CD8-positive, alpha-beta memory T cell (primary cell): ENCODE data around the gene TRERF1. TPM values are rescaled to one million over a fixed set of nuclear protein-coding genes. Genes with fewer than 3 reads are reported as not detected.
A peak's percentile ranks its signal among the peaks of the same experiment; 100 is the strongest.
"Not testable (repeated sequence)": the region's sequence is repeated elsewhere in the genome, so short reads cannot be mapped to it uniquely, and the experiment has no call there.

ENCODE experiments used
- CTCF ChIA-PET: fragments of 350-600 bp; sonication (Branson Sonifier 250); formaldehyde crosslinking; loops from one replicate; lab custom pipeline; 2021; ENCODE audit warnings: antibody characterized with exemption; lab: Charles Lee
- POLR2A ChIA-PET: fragments of 350-600 bp; sonication (Branson Sonifier 250); formaldehyde crosslinking; loops from one replicate; lab custom pipeline; 2021; ENCODE audit warnings: antibody characterized with exemption; lab: Charles Lee
- DNase-seq, 5 donors: peaks; one replicate each; pipeline versions ENCODE4 v3.0.0 to v3.0.0-alpha.2; 2020 to 2022; ENCODE audit warnings: mixed read lengths in 1 of 5
- H3K27ac ChIP-seq: one replicate; pipeline ENCODE4 v1.7.0; 2013; ENCODE audit warnings: low read depth, mild to moderate bottlenecking, low read length, moderate library complexity
- H3K27me3 ChIP-seq: 2 replicates; pipeline ENCODE4 v1.7.0; 2013; ENCODE audit warnings: low read length, mild to moderate bottlenecking; ENCODE audit not compliant: insufficient read depth, poor library complexity, severe bottlenecking
- H3K36me3 ChIP-seq: 2 replicates; pipeline ENCODE4 v1.7.0; 2013; ENCODE audit warnings: mild to moderate bottlenecking, low read length, moderate library complexity; ENCODE audit not compliant: insufficient read depth
- H3K4me1 ChIP-seq: 2 replicates; pipeline ENCODE4 v1.7.0; 2013; ENCODE audit warnings: mild to moderate bottlenecking, low read length, moderate library complexity; ENCODE audit not compliant: insufficient read depth
- H3K4me3 ChIP-seq: 2 replicates; pipeline ENCODE4 v1.7.0; 2013; ENCODE audit warnings: mild to moderate bottlenecking, low read length
- H3K9me3 ChIP-seq: 2 replicates; pipeline ENCODE4 v1.7.0; 2013; ENCODE audit warnings: mild to moderate bottlenecking, low read length
- H3K27ac Mint-ChIP-seq, 8 donors: one replicate each; pipeline ENCODE4 v1.8.0; 2020 to 2021; ENCODE audit warnings: mixed read lengths in 8 of 8, mild to moderate bottlenecking in 6 of 8, inconsistent platforms in 3 of 8, moderate library complexity in 3 of 8
- H3K27me3 Mint-ChIP-seq, 2 donors: one replicate each; pipeline ENCODE4 v1.8.0; 2020 to 2021; ENCODE audit warnings: mixed read lengths in 2 of 2, mild to moderate bottlenecking in 1 of 2, moderate library complexity in 1 of 2
- H3K36me3 Mint-ChIP-seq, 3 donors: one replicate each; pipeline ENCODE4 v1.8.0; 2020 to 2021; ENCODE audit warnings: mixed read lengths in 3 of 3, inconsistent platforms in 1 of 3, mild to moderate bottlenecking in 1 of 3
- H3K4me1 Mint-ChIP-seq, 3 donors: one replicate each; pipeline ENCODE4 v1.8.0; 2020 to 2021; ENCODE audit warnings: mixed read lengths in 3 of 3, inconsistent platforms in 1 of 3, mild to moderate bottlenecking in 1 of 3
- H3K4me3 Mint-ChIP-seq, 7 donors: one replicate each; pipeline ENCODE4 v1.8.0; 2020 to 2021; ENCODE audit warnings: mixed read lengths in 7 of 7, mild to moderate bottlenecking in 6 of 7, moderate library complexity in 4 of 7, inconsistent platforms in 2 of 7
- H3K9me3 Mint-ChIP-seq, 5 donors: one replicate each; pipeline ENCODE4 v1.8.0; 2020 to 2022; ENCODE audit warnings: mixed read lengths in 5 of 5, mild to moderate bottlenecking in 3 of 5, moderate library complexity in 2 of 5, inconsistent platforms in 1 of 5
- polyA plus RNA-seq: library from polyadenylated mRNA; unstranded; fragments of 300-500 nt; fragmentation: Illumina TruSeq; gene quantifications from one replicate; pipeline ENCODE4 v1.2.3, GENCODE V29; 2021
- total RNA-seq, 2 experiments: library from RNA; stranded (reverse); gene quantifications; one replicate each; pipeline ENCODE4 v1.2.3, GENCODE V29; 2021

The TRERF1 gene
- total and polyA plus RNA-seq, 3 experiments from 2014 or later = 10.2 to 10.6 (median 10.3) TPM

DNA sequence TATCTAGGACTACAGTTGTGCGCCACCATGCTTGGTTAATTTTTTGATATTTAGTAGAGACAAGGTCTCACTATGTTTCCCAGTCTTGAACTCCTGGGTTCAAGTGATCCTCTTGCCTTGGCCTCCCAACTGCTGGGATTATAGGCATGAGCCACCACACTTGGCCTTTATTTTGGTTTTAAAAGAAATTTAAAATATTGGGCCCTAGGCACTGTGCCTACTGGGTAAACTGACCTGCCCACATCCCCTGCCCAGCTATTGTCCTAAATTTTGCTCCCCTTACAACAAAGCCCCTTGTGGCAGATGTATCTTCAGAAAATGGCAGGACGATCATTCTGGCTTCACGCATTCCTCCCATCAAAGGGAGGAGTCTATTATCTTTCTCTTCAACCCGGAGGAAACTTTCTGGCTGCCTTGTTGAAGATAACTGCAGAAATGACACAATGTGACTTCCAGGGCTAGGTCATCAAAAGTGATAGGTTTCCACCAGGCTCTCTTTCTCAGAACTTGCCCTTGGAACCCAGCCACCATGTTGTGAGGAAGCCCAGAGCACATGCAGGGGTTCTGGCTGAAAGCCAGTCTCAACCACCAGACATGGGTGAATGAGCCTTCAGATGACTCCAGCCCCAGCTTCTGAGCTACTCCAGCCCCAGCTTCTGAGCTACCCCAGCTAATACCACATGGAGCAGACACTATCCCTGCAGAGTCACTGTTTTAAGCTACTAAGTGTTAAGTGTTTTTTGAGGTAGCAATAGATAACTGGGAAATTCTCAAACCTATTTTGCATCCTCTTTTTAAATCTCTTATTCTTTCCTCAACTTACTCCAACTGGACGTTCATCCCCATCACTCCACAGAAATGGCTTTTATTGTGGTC, 252.4 kb downstream of the TRERF1 start:
- POLR2A ChIA-PET = no interaction called here
- peak overlapping the region; percentile 6 for H3K27ac ChIP-seq
- H3K27me3 ChIP-seq = no peaks in the 10 kb centered on the region
- no peaks in the 10 kb centered on the region for H3K27me3 Mint-ChIP-seq
- H3K9me3 Mint-ChIP-seq = peaks cover 0 to 3% (median 0%) of the 10 kb centered on the region in 5 donors
- peaks cover 5% of the 10 kb centered on the region for H3K36me3 ChIP-seq
- H3K36me3 Mint-ChIP-seq = peaks cover 12 to 17% (median 15%) of the 10 kb centered on the region in 3 donors
- peak overlapping the region in 1 of 8 donors; percentile 36 for H3K27ac Mint-ChIP-seq
- H3K9me3 ChIP-seq = no peaks in the 10 kb centered on the region
- no peaks in the 10 kb centered on the region for H3K4me1 ChIP-seq
- H3K4me3 Mint-ChIP-seq = no peak overlapping the region
- CTCF ChIA-PET = interaction anchor here (0.6 kb wide), 1 partner anchor 412 kb away, joined by 4 read pairs; the partner anchor contains the start of gene TOMM6
- peaks cover 0 to 5% (median 0%) of the 10 kb centered on the region in 3 donors for H3K4me1 Mint-ChIP-seq
- H3K4me3 ChIP-seq = no peak overlapping the region
- DNase-seq = no peak

DNA sequence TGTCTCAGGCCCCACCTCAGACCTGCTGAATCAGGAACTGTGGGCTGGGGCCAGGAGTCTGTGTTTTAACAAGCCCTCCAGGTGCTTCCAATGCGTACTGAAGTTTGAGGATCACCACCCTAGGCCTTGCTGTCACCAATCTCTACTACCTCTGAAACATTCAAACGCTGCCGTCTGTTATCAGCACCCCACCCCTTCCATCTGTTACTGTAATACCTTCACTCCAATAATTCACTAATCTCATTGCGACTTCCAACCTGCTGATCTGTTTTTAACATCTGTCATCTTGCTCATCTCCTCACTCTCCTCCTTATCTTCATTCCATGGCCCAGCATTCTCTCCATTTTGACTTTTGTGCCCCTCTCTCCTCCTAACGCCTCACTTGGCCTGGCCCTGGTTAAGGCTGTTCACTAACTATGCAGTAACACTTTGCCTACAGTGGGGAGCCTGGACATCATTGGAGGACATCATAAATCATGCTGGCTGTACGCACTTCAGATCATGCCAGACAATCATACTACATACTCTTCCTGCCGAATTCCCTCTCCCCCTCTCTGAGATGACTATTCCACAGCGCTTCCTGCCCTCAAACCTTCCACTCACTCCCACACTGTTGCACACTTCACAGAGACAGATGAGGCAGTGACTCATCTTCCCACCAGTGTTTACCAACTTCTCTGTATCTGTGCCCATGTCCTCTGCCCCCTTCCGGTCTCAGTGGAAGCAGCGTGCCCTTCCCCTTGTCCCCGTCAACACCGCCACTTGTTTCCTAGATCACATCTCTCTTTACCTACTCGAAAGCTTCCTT, 254.0 kb downstream of the TRERF1 start:
- Histone ChIP-seq H3K9me3 (no peaks in the 10 kb centered on the region), H3K4me1 (no peaks in the 10 kb centered on the region), H3K27me3 (no peaks in the 10 kb centered on the region), H3K36me3 (no peaks in the 10 kb centered on the region), H3K27ac (peak overlapping the region; percentile 28), H3K4me3 (no peak overlapping the region)
- Mint-ChIP-seq H3K4me3 (no peak overlapping the region), H3K4me1 (peaks cover 0 to 5% (median 0%) of the 10 kb centered on the region in 3 donors), H3K27me3 (no peaks in the 10 kb centered on the region), H3K36me3 (peaks cover 4 to 15% (median 15%) of the 10 kb centered on the region in 3 donors), H3K9me3 (peaks cover 0 to 3% (median 0%) of the 10 kb centered on the region in 5 donors), H3K27ac (no peak overlapping the region)
- no peak for DNase-seq
- CTCF ChIA-PET = no interaction called here
- POLR2A ChIA-PET = no interaction called here

DNA sequence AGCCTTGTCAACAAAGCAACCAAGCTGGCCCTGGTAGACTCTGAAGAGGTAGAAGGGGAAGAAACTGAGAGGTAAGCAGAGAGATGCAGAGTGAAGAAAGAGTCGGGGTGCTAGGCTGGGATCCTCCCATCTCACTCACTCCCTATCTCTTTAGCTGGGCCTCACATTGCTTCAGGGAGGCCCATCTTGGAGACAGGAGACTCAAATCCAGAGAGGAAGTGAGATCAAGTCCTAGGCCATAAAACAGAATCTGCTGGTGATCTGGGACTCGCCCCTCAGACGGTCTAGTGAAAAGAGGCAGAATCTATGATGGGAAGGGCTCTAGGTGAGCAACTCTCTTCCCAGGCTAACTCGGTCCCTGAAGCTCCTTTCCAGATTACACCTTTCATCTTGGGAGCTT, 256.3 kb downstream of the TRERF1 start:
- DNase-seq = no peak
- peaks cover 5 to 13% (median 7%) of the 10 kb centered on the region in 3 donors for H3K36me3 Mint-ChIP-seq

DNA sequence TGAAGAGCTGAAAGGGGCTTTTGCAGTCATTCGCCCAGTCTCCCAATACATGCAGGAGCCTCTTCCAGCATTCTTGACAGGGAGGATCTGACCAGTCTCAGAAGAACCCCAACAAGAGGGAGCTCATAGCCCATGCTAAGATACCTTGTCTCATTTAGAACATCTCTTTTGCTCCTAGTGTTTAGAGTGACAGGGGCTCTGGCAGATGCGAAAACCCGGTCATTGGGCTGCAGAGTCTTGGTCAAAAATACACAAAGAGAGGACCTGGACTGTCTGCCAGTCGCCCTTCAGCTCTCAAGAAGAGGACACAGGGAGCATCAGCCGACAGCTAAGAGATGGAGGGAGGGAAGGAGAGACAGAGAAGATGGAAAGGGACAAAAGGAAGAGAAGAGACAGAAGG, 257.7 kb downstream of the TRERF1 start:
- no peak for DNase-seq
- no peaks in the 10 kb centered on the region for H3K4me1 Mint-ChIP-seq
- Histone ChIP-seq H3K4me3 (no peak overlapping the region), H3K27ac (no peak overlapping the region), H3K4me1 (no peaks in the 10 kb centered on the region), H3K9me3 (no peaks in the 10 kb centered on the region), H3K36me3 (no peaks in the 10 kb centered on the region), H3K27me3 (no peaks in the 10 kb centered on the region)
- peaks cover 0 to 7% (median 4%) of the 10 kb centered on the region in 3 donors for H3K36me3 Mint-ChIP-seq
- POLR2A ChIA-PET = no interaction called here
- no peaks in the 10 kb centered on the region for H3K9me3 Mint-ChIP-seq
- CTCF ChIA-PET = no interaction called here
- peak overlapping the region in 3 of 8 donors; percentile 13 to 81 (median 14) for H3K27ac Mint-ChIP-seq
- H3K4me3 Mint-ChIP-seq = no peak overlapping the region
- H3K27me3 Mint-ChIP-seq = no peaks in the 10 kb centered on the region

More for the DNA sequence above, 256.3 kb downstream of the TRERF1 start:
- H3K27me3 ChIP-seq = no peaks in the 10 kb centered on the region
- no peak overlapping the region for H3K4me3 ChIP-seq
- no peaks in the 10 kb centered on the region for H3K27me3 Mint-ChIP-seq
- POLR2A ChIA-PET = no interaction called here
- no peak overlapping the region for H3K4me3 Mint-ChIP-seq
- no peaks in the 10 kb centered on the region for H3K9me3 ChIP-seq
- H3K36me3 ChIP-seq = no peaks in the 10 kb centered on the region
- peaks cover 0 to under 1% (median 0%) of the 10 kb centered on the region in 5 donors for H3K9me3 Mint-ChIP-seq
- peaks cover 0 to 2% (median 0%) of the 10 kb centered on the region in 3 donors for H3K4me1 Mint-ChIP-seq
- CTCF ChIA-PET = interaction anchor here (0.6 kb wide), 1 partner anchor 24 kb away, joined by 3 read pairs; no protein-coding TSS in a partner anchor
- no peak overlapping the region for H3K27ac ChIP-seq
- H3K4me1 ChIP-seq = no peaks in the 10 kb centered on the region
- peak overlapping the region in 2 of 8 donors; percentile 29 to 34 for H3K27ac Mint-ChIP-seq

DNA sequence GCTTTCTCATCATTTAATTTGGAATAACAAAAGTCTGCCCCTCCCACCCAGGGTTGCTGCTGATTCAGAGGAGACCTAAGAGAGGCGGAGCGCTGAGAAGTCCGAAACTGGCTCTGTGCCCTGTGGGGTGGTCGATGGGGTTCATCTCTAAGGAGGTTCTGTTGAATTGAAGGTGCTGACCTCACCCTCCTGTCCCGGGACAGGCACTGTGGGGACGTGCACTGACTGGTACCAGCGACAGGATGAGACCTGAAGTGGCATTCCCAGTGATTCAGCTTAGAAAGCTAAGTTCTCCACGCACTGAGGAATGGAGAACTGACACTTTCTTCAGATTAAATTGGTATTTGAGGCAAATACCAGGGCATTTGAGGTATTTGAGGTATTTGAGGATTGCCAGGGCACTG, 258.2 kb downstream of the TRERF1 start:
- Histone ChIP-seq H3K36me3 (no peaks in the 10 kb centered on the region), H3K27ac (no peak overlapping the region), H3K4me1 (no peaks in the 10 kb centered on the region), H3K9me3 (no peaks in the 10 kb centered on the region), H3K4me3 (no peak overlapping the region), H3K27me3 (no peaks in the 10 kb centered on the region)
- POLR2A ChIA-PET = no interaction called here
- H3K27me3 Mint-ChIP-seq = no peaks in the 10 kb centered on the region
- H3K27ac Mint-ChIP-seq = peak overlapping the region in 2 of 8 donors; percentile 16 to 51
- no peaks in the 10 kb centered on the region for H3K4me1 Mint-ChIP-seq
- no peaks in the 10 kb centered on the region for H3K9me3 Mint-ChIP-seq
- H3K36me3 Mint-ChIP-seq = peaks cover 0 to 7% (median 6%) of the 10 kb centered on the region in 3 donors
- DNase-seq = no peak
- H3K4me3 Mint-ChIP-seq = no peak overlapping the region
- CTCF ChIA-PET = no interaction called here

DNA sequence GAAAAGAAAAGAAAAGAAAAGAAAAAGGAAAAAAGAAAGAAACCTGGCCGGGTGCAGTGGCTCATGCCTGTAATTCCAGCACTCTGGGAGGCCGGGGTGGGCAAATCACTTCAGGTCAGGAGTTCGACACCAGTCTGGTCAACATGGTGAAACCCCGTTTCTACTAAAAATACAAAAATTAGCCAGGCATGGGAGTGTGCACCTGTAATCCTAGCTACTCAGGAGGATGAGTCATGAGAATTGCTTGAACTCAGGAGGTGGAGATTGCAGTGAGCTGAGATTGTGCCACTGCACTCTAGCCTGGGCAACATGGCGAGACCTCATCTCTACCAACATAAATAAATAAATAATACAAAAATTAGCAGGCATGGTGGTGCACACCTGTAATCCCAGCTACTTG, 259.3 kb downstream of the TRERF1 start:
- not testable (repeated sequence) for H3K27ac ChIP-seq, H3K36me3 Mint-ChIP-seq, H3K4me3 ChIP-seq, H3K9me3 Mint-ChIP-seq, H3K4me1 Mint-ChIP-seq, DNase-seq, H3K27me3 Mint-ChIP-seq, H3K27ac Mint-ChIP-seq, H3K4me3 Mint-ChIP-seq, H3K4me1 ChIP-seq, H3K27me3 ChIP-seq, H3K36me3 ChIP-seq, H3K9me3 ChIP-seq
- POLR2A ChIA-PET = interaction anchor here (0.7 kb wide), 1 partner anchor 77 kb away, joined by 8 read pairs; no protein-coding TSS in a partner anchor
- CTCF ChIA-PET = interaction anchor here (0.7 to 1.2 kb wide), 4 partner anchors 27 to 443 kb away, joined by 3 to 4 read pairs (median 3); no protein-coding TSS in a partner anchor

DNA sequence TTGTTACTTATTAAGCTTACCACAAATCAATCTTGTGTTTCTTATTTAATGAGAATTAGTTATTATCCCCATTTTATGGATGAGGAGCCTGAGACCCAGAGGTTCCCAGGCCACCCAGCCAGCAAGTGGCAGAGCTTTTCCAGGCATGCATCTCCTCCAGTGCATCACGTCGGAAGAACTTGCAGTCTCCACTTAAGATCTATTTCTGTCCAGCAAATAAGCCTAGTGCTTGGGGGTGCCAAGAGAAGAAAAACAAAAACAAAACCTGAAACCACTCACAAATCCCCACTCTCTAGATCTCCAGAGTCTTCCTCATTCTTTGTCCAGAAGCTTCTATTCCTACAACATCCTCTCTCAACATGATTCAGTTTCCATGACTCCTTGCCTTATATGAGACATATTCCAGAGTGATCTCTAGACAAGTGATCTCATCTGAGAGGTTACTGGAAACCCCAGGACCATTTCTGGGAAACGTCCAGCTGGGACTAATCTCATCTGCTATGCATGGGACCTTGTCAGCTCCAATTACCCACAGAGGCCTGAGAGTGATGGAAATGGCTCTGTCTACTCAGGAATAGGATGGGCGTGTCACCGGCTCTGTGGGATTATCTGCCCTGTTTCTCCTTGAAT, 261.1 kb downstream of the TRERF1 start:
- Mint-ChIP-seq H3K27ac (peak overlapping the region in 1 of 8 donors; percentile 34), H3K9me3 (no peaks in the 10 kb centered on the region), H3K4me3 (no peak overlapping the region), H3K4me1 (no peaks in the 10 kb centered on the region), H3K27me3 (no peaks in the 10 kb centered on the region), H3K36me3 (peaks cover 0 to 9% (median 8%) of the 10 kb centered on the region in 3 donors)
- Histone ChIP-seq H3K9me3 (no peaks in the 10 kb centered on the region), H3K36me3 (no peaks in the 10 kb centered on the region), H3K27me3 (no peaks in the 10 kb centered on the region), H3K27ac (no peak overlapping the region), H3K4me3 (no peak overlapping the region), H3K4me1 (no peaks in the 10 kb centered on the region)
- CTCF ChIA-PET = no interaction called here
- no peak for DNase-seq
- POLR2A ChIA-PET = no interaction called here
